Nephron progenitor cell (in vitro differentiated cells): ENCODE data around the gene NPTX1.

Experiments
- DNase-seq: peaks from one replicate; pipeline ENCODE4 v3.0.0; 2021
- H3K27ac Mint-ChIP-seq: 2 replicates; pipeline ENCODE4 v1.8.0; 2021; ENCODE audit warnings: mild to moderate bottlenecking, moderate library complexity, mixed read lengths
- H3K27me3 Mint-ChIP-seq: 2 replicates; pipeline ENCODE4 v1.8.0; 2021; ENCODE audit warnings: mild to moderate bottlenecking, low read depth, mixed read lengths; ENCODE audit not compliant: poor library complexity
- H3K36me3 Mint-ChIP-seq: 2 replicates; pipeline ENCODE4 v1.8.0; 2021; ENCODE audit warnings: low read depth, mixed read lengths
- H3K4me1 Mint-ChIP-seq: 2 replicates; pipeline ENCODE4 v1.8.0; 2021; ENCODE audit warnings: mixed read lengths
- H3K4me3 Mint-ChIP-seq: 2 replicates; pipeline ENCODE4 v1.8.0; 2021; ENCODE audit warnings: mild to moderate bottlenecking, moderate library complexity, mixed read lengths
- H3K9me3 Mint-ChIP-seq: 2 replicates; pipeline ENCODE4 v1.8.0; 2021; ENCODE audit warnings: mild to moderate bottlenecking, moderate library complexity, mixed read lengths
- TF ChIP-seq, protein P1 (sequence below): fragments of 200-600 bp; sonication (generic); IDR thresholded peaks from 2 replicates; pipeline ENCODE4 v1.5.0; 2021; ENCODE audit warnings: antibody characterized with exemption

Gene NPTX1

DNA sequence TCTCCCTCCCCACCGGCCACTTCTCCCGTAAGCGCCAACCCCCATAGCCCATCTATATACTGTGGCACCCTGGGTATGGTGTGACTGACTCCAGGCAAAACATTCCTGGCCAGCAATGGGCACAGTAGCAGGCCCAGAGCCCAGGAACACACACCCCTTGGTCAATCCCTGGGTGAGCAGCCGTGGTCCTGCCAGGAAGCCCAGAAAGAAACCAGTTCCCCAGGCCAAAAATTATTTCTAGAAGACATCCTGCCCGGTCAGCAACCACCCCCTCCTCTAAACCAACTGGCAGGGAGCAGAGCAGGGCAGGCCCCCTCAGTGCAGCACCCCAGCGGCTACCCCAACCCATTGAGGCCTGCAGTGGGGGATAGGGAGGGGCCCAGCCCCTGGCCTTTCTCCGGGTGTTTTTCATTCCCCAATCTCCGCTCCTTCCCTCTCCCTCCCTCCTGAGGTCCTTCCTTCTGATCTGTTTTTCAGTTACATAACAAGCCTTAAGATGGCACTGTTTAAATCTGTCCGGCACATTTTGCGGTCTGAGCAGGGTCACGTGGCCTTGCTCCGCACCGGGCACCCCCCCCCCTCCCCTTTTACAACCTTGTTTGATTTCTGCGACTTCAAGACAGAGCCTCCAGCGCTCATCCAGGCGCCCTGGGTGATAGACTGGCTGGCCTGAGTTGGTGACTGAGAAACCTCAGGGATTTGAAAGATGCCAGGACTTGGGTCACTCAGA is 2.0 kb downstream of the NPTX1 start:
- peak; percentile 40 for DNase-seq
- TF ChIP-seq, protein P1, sequence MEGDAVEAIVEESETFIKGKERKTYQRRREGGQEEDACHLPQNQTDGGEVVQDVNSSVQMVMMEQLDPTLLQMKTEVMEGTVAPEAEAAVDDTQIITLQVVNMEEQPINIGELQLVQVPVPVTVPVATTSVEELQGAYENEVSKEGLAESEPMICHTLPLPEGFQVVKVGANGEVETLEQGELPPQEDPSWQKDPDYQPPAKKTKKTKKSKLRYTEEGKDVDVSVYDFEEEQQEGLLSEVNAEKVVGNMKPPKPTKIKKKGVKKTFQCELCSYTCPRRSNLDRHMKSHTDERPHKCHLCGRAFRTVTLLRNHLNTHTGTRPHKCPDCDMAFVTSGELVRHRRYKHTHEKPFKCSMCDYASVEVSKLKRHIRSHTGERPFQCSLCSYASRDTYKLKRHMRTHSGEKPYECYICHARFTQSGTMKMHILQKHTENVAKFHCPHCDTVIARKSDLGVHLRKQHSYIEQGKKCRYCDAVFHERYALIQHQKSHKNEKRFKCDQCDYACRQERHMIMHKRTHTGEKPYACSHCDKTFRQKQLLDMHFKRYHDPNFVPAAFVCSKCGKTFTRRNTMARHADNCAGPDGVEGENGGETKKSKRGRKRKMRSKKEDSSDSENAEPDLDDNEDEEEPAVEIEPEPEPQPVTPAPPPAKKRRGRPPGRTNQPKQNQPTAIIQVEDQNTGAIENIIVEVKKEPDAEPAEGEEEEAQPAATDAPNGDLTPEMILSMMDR = no peak
- peaks cover 11% of the 10 kb centered on the region for H3K4me1 Mint-ChIP-seq
- no peak overlapping the region for H3K27ac Mint-ChIP-seq
- H3K4me3 Mint-ChIP-seq = peak overlapping the region; percentile 66
- H3K36me3 Mint-ChIP-seq = no peaks in the 10 kb centered on the region
- no peaks in the 10 kb centered on the region for H3K9me3 Mint-ChIP-seq
- peaks cover 80% of the 10 kb centered on the region for H3K27me3 Mint-ChIP-seq

DNA sequence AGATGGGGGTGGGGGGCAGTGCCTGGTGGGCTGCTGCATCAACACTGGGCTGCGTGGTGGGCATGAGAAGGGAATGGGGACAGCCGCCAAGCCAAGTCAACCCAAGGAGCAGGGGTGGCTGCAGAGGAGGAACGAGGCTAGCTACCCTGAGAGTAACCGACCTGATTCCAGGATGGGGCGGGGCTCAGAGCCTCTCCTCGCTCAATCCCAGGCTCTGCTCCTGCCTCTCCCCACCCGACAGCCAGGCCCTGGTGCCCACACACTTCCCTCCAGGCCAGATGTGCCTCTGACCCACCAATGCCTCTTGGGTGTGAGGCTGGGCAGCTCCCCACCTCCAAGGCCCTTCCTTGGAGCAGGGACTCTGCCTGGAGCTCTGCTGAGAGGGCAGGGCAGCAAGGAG is 2.7 kb downstream of the NPTX1 start:
- Mint-ChIP-seq H3K27me3 (peaks cover 80% of the 10 kb centered on the region), H3K4me1 (peaks cover 5% of the 10 kb centered on the region), H3K4me3 (no peak overlapping the region), H3K27ac (no peak overlapping the region), H3K9me3 (no peaks in the 10 kb centered on the region), H3K36me3 (no peaks in the 10 kb centered on the region)
- DNase-seq = no peak
- TF ChIP-seq, protein P1 = no peak

DNA sequence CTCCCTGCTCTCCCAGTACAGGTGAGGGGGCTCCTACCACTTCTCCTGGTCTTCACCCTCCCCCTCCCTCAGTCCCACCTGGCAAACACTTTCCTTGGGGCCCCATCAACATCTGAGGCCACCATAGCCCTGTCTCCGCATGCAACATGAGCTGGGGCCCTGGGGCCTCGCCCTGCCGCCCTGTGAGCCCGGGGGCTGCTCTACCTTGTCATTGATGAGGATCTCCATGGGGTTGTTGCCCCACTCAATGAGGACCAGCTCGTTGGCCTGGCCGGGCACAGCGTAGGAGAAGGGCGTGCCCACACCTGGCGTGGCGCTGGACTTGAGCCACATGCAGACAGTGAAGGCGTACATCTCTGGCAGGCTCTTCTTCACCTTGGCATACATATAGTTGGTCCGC is 3.4 kb downstream of the NPTX1 start:
- TF ChIP-seq, protein P1 = no peak
- Mint-ChIP-seq H3K27ac (no peak overlapping the region), H3K9me3 (no peaks in the 10 kb centered on the region), H3K4me3 (no peak overlapping the region), H3K36me3 (no peaks in the 10 kb centered on the region), H3K27me3 (peaks cover 83% of the 10 kb centered on the region), H3K4me1 (peaks cover 5% of the 10 kb centered on the region)
- no peak for DNase-seq

DNA sequence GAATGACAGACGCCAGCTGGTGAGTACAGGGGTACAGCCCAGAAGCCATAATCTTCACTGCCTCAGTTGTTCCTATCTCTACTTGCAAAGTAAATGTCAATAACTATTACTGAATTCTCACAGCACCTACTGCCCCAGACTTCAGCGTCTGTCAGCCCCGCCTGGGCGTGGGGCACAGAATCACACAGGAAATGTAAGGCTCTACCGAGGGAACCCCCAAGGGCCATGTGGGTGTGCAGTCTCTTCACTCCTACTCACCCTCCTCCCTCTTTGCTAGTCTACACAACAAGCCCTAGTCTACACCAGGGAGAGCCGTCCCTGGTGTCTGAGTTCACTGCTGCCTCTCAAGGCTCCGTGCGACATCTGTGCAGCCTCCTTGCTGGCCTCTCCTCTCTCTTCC is 4.5 kb downstream of the NPTX1 start:
- TF ChIP-seq, protein P1 = no peak
- Mint-ChIP-seq H3K27ac (no peak overlapping the region), H3K4me3 (no peak overlapping the region), H3K36me3 (no peaks in the 10 kb centered on the region), H3K27me3 (peaks cover 93% of the 10 kb centered on the region), H3K9me3 (no peaks in the 10 kb centered on the region), H3K4me1 (peaks cover 5% of the 10 kb centered on the region)
- no peak for DNase-seq

DNA sequence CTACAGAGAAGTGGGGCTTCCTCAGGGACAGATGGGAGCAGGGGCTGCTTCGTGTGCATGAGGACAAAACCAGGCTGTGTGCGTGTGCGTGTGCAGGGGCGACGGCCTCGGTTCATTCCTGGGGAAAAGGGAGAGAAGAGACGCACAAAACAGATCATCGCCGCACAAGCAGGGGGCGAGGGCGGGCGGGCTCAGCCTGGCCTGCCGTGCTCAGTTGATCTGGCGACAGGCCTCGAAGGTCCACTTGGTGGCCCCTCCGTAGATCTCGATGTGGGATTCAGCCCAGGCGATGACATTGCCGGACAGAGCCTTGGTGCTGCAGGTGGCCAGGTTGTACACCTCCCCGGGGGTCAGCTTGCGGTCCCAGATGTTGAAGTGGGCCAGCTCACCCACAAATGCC is 5.8 kb downstream of the NPTX1 start:
- Mint-ChIP-seq H3K4me1 (peaks cover 5% of the 10 kb centered on the region), H3K4me3 (no peak overlapping the region), H3K27me3 (peaks cover 98% of the 10 kb centered on the region), H3K27ac (no peak overlapping the region), H3K36me3 (no peaks in the 10 kb centered on the region), H3K9me3 (no peaks in the 10 kb centered on the region)
- no peak for DNase-seq
- TF ChIP-seq, protein P1 = no peak

DNA sequence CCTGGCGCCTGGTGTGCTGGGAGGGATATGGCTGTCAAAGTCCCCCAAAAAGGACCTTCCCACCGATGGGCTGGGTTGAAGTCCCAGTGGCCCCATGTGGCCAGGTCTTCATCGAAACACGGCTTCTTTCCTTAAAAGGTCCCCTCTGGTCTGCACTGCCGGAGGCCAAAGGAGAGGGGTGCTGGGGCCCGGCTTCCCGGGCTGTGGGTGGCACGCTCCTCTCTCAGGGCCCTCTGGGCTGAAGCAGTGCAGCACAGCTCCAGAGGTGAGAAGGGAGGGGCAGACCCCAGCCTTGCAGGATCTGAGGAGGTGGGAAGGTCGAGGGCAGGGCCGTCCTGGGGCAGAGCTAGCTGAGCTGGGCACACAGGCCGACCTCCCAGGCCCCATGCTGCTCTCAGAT is 6.7 kb downstream of the NPTX1 start:
- peaks cover 2% of the 10 kb centered on the region for H3K4me1 Mint-ChIP-seq
- H3K9me3 Mint-ChIP-seq = no peaks in the 10 kb centered on the region
- TF ChIP-seq, protein P1 = no peak
- no peak for DNase-seq
- H3K4me3 Mint-ChIP-seq = no peak overlapping the region
- H3K36me3 Mint-ChIP-seq = no peaks in the 10 kb centered on the region
- no peak overlapping the region for H3K27ac Mint-ChIP-seq
- H3K27me3 Mint-ChIP-seq = peaks cover 96% of the 10 kb centered on the region
